NK-92 (cell line): ENCODE data around the gene PJA2.

ENCODE experiments used
- DNase-seq: peaks from one replicate; lab custom pipeline; 2025; ENCODE audit not compliant: unreplicated experiment; lab: John Stamatoyannopoulos, UW

PJA2 gene

DNA sequence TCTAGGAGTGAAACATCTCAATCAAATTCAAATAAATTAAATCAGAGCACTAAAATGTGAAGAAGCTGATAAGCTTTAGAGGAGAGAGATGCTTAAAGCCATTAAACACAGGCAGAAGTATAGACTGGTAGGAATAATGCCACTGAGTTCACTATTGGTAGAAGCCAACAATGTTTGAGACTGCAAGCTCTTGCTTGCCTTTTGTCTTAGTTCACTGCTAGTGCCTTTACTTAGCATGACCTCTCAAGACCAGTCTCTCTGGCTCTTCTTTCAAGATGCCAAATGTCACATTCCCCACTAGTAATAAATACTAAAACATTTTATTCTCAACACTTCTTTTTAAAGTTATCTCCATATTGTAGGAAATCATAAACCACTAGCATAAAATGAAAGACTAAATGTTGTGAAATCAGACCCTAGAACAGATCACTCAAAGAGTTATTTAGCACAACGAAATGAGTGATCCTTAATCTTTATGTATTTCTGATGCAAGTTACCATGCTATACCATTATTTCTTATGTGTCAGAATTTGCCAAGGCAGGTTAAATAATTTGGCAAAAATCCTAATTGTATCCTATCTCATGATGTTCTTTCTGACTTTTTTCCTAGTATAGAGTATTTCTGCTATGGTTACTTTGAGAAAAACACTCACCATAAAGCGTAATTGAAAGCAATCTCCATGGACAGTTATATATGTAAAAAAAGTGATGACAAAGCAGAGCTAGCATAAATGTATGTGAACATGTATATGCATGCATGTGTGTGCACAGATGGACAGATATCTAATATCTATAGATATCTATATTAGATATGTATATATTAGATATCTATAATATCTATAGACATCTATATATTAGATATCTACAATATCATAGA lies 57.5 kb downstream of the PJA2 start:
- DNase-seq: no peak

DNA sequence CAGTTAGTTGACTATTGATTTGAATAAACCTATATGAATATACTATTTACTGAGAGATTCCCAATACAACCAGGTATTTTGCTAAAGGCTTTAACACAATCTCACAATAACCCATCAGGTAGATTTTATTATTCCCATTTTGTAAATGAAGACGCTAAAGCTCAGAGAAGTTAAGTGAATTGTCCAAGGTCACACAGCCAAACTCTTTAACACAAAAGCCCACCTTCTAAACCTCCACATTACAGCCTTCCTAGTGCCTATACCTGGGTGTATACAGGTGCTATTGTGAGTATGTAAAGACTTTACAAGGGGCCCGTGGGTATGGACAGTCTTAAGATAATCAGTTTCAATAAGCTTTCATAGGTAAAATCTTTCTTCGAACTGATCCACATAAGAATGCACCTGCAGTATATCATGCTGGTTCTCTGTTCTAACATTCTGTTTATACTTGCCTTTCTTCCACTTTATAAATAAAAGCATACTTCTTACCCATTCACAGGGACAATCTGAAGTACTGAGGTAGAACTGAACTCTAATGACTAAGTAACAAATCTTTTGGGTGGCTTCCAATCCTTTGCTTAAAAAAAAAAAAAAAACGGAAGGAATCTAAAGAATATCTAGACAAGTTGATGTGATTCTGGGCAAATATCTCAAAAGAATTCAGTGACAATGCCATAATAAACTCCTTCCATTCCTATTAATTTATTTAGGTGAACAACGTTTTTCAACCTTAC lies 59.1 kb downstream of the PJA2 start:
- DNase-seq: no peak

DNA sequence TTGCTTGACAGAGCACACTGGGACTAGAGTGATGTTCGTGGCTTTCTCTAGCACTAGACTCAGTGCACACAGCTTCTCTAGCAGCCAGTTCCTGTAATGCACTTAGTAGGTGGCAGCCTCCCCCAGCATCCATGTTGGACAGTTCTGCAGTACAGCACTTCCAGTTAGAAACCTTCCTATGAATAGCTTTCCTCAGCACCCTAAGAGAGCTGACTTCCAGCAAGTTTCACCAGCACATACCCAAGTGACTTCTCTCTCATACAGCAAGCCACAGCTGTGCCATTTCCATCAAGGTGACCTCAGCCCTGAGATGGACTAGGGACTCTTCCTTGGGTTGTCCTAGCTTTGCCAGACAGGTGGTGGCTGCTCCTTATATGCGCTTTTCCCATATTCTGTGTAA lies 60.4 kb downstream of the PJA2 start:
- no peak for DNase-seq

DNA sequence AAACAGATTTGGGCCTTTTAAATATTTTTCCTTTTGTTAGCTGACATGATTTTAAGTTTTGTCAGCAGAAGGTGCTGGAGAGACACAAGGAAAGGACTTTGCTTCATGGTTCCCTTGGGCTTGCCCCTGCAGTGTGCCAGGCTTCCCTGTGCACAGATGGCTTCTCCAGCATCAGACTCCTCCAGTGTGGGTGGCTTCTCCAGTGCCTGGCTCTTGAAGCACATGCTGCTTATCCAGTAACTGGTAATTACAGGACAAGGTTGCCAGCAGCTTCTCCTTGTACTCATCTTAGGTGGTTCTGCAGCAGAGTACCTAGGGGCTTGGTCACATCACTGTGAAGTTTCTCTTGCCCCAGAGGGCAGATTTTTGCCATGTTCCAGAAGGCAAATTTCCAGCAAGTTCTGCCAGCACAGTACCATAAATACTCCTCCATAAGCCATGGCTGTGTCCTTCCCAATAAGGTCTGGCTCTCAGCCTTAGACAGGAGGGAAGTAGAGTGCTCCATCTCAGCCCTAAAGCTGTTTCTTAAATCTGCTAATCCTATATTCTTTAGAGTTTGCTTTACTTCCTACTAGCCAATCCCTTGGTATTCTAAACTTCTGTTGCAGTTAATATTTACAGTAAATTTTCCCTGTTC lies 62.4 kb downstream of the PJA2 start:
- DNase-seq: no peak

DNA sequence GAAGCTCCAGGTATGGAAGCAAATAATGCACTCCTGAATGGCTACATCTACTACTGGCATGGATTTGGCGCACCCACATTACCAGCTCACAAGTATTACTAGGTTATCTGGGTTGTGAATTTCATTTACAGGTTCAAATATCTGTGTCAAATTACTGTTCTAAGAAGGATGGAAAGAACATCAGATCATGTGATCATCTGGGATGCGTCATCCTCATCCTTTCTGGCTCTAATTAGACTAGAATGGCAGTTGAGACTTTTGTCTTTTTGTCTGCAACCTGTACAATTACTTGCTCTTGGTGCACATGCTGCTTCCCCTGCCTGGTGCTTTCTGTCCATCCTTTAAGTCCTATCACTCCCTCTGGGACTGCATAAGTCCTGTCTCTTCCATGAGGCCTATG lies 64.1 kb downstream of the PJA2 start:
- no peak for DNase-seq

DNA sequence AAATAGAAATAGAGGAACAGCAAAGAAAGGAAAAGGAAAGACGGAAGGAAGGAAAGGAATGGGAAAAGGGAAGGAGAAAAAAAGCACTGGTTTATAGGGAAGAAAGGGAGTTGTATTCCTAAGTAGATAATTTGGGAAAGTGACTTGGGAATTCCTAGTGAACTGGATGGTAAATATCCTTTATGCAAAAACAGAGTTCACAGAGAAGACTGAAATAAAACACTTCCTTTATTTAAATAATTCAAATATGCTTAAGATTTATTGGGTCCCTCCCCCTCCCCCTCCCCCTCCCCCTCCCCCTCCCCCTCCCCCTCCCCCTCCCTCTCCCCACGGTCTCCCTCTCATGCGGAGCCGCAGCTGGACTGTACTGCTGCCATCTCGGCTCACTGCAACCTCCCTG lies 69.4 kb downstream of the PJA2 start:
- no peak for DNase-seq

DNA sequence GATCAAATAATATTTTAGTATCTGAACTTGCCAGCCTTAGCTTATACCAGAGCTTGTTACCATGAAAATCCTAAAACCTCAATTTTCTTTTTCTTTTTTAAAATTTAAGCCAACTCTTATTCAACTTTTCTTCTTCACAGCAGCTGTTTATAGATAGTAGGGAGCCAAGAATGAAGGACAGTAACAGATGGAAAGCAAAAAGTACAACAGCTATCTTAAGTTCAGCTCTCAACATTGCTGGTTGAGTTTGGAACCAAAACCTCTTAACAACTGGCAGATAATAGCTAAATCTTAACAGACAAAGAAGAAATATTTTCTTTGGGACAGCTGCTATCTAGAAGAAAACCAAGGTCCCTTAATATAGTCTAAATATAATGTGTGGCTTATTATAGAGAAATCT lies 74.7 kb downstream of the PJA2 start:
- DNase-seq: no peak

DNA sequence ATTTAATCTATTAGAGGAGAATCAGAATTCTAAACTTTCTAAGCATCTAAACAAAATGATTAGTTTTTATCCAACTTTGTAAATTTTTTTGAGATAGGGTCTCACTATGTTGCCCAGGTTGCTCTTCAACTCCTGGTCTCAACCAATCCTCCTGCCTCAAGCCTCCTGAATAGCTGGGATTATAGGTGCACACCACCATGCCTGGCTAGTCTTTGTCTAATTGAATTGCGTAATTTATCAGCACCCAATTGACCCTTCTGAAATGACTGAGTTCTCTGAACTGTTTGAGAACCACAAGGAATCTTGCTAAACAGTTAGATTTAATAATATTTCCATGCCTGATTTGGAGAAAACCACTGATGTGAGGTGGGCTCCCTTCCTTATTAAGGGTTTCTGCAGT lies 75.7 kb downstream of the PJA2 start:
- DNase-seq: no peak

DNA sequence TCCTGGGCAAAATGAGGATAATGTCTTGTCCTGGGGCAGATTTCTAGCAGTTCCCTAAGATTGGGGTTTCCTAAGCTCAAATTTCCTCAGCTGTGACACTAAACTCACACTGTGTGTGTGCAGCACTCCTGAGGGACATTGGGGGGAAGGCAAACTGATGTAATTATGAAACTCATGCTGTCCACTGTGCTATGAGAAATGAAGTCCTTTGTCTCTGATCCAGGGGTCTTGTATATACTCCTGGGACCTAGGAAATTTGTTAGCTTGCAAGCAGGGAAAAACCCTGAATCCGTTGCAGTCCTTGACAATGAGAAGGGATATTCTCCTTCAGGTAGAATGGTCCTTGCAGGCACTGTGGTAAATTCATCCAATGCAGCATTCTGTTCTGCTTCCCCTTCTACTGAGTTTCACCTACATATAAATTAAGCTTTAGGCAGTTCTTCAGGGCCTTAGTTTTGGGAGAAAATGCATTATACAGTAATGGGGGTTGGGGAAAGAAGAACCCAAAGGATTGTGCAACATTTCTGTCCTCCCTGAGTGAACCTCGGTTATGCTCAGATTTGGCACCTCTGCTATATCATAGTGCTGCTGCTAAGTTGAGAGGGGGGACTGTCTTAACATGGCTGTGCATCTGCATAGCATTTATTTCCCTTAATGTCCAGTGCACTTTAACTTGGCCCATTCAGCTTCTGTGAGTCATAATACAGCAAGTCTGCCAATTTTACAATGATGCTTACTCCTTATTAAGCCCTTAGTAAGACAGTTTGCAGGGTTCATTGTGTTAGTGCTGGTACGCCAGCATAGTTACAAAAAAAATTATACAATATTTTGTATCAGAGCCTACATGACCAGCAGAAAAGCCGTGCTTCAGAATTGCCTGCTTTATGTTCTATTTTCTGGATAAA lies 80.2 kb downstream of the PJA2 start:
- no peak for DNase-seq

DNA sequence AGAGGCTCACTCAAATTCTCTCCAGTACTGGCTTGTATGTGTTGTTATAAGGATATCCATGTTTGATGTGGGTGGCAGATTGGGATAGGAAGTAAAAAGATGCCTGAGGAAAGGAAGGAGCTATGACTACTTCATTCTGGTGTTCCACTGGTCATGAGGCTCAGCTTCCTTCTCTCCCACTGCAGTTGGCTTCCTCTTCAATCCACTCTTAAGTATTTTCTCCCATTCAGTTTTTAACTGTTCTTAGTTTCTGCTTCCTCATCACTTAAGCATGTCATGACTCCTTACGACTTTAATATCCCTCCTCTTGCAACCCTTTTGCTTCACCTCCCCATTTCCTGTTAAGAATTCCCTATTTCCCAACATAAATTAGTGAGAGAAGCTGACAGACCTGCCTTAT lies 81.1 kb downstream of the PJA2 start:
- DNase-seq: no peak

DNA sequence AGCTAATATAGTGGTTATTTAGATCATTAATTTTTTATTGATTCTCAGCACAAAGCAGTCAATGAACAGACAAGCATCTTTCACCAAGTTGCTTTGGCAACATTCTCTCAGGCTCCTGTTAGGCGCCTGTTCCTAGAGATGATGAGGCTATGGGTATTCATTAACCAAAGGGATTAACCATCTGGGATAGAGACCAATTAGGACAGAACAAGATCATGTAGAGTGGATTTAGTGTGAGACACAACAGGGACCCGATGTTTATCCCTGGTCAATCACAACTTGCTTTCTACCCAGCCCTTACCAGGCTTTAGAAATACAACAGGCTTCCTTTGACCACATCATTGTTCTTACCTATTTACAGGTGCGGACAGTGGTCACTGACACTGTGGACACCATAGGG lies 82.2 kb downstream of the PJA2 start:
- DNase-seq: no peak

DNA sequence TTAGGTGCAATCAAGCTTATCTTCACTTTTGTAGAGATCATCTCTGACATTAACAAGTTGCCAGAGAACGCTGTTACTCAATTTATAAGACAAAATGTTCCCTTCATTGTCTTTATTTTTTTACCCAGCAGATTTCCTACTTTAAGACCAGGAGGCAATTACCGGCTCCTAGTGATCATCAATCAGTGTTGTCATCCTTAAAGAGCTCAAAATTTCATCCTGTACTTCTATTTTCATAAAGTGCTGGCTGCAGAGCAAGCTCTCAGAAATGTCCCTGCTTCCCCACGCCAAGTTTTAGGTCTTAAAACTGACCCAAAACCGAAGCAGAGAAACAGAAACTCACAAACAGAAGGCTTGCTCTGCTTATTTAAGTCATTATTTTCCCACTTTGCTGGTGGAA lies 82.9 kb downstream of the PJA2 start:
- no peak for DNase-seq

DNA sequence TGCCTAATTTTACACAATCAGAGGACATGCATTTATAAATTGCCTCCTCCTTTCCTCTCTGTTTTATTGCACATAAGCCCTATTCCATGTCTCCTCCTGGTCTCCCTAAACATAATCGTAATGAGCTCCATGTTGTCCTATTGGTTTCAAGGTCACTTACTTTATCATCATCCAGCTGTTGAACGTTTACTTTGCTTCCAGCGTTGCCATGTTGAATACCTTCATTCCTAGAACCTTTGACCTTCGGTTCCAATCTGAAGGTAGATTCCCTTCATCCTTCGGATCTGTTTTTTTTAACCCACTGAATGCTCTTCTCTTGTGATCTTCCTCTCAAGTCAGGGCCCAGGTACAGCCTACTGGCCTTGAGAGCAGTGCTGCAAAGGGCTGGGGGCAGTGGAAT lies 84.3 kb downstream of the PJA2 start:
- no peak for DNase-seq

DNA sequence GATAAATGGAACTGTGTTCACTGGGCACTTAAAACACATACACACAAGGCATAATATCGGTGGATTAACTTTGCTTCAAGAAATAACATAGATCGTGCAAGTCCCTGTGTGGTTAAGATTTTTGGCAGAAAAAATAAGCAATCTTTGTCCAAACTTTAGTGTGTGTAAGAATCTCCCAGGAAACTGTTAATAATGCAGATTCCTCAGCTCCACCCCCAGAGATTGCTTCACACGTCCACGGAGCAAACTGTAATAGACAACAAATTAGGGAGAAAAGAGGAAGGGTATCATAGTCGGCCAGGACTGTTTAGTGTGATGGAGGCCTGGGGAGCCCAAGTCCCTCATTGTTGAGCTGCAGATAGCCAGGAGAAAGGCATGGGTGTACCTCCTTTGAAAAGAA lies 84.8 kb downstream of the PJA2 start:
- DNase-seq: no peak

DNA sequence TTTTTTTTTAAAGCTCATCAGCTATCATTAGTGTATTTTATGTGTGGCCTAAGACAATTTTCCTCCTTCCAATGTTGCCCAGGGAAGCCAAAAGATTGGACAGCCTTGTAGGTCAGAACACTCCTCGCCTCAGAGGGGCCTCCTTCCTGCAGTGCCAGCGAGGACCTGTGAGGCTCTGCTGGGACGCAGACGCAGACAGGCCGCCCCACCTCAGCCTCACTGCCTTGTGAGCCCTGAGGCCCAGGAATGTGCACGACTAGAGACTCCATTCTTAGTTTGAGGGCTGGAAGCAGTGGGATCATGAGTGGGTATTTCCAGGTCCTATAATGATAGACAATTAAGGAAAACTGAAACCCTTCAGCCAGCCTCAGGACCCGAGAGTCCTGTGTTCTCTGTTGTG lies 85.4 kb downstream of the PJA2 start:
- DNase-seq: no peak

DNA sequence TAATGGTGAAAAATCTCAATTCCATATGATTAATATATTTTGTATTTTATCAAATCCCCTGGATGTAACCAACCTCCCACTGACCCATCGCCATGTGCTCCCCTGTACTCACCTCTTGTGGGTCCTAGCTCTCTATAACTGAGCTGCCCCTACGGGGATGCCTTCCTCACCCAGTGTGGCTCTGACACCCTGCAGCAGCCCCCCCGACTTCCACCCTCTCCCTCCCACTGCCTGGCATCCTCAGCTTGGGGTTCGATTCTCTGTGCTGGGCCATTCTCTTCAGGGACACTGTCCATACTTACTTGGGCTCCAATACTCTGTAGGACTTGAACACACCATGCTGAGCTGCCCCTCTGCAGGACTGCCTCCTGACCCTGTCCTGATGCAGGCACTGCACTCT lies 87.1 kb downstream of the PJA2 start:
- no peak for DNase-seq

DNA sequence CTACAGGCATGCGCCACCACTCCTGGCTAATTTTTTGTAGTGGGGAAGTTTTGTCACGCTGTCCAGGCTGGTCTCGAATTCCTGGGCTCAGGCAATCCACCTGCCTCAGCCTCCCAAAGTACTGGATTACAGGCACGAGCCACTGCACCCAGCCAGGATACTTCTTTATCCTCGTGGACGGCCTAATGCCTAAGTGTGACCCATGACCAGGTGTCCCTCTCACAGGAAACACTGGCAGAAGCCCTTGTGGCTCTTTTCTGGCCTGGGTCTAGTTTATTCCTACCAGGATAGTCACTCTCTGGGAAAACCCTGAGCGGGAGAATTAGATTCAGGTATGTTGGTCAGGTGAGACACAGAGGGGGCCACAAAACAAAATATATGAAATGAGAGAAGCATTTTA lies 90.4 kb downstream of the PJA2 start:
- no peak for DNase-seq

DNA sequence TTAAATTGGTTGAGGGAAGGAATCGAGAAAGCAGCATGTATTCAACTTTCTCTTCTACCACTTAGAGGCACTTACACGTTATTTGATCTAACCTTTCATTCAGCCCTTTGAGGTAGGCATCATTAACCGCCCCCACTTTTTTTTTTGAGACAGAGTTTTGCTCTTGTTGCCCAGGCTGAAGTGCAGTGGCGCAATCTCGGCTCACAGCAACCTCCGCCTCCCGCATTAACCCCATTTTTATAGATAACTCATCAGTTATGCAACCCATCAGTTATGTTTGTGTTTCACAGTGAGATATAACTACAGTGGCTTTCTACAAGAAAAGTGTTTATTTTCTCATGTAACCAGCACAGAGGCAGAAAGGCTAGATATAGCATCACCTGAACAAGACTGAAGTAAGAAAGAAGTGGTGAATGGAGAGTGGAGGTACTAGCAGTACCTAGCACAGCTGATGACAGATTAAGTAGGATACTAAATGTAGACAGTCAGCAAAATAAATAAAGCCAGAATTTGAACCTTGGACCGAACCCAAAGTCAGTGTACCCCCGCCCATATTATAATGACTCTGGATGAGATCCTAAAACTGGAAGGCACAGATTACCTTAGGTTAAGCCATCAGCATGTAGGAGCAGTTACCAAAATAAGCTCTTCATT lies 91.2 kb downstream of the PJA2 start:
- DNase-seq: no peak

DNA sequence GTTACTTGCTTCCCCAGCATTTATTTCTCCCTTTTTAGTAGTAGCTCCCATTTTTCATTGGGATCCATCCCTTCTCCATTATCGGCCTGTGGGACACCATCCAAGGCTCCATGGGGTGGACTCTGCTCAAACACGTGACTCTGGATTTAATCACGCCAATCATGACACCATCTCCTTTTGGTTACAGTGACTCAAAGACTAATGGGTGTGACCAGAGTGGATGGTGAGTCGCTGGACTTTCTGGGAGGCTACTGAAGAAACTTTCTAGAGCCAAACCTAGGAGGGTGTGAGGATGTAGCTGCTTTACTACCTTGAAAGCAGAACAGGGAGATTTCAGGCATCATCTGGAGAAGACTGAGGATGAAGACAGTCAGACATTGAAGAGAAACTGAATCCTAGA lies 93.1 kb downstream of the PJA2 start:
- no peak for DNase-seq

DNA sequence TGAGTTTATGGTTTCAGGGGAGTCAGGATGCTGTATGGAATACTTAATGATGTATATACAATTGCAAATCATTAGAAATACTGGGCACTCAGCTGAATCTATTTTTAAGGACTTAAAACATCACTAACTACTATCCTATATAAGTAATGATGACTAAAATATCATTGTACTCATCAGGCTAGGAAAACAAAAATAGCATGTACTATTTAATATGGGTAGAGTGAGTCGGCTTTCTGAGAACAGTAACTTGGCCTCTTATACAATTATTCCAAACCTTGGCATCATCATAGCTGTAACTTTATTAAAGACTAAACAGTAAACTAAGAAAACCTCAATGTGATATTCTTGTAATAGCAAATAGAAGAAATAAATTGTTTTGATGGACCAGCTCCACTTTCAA lies 94.5 kb downstream of the PJA2 start:
- no peak for DNase-seq

DNA sequence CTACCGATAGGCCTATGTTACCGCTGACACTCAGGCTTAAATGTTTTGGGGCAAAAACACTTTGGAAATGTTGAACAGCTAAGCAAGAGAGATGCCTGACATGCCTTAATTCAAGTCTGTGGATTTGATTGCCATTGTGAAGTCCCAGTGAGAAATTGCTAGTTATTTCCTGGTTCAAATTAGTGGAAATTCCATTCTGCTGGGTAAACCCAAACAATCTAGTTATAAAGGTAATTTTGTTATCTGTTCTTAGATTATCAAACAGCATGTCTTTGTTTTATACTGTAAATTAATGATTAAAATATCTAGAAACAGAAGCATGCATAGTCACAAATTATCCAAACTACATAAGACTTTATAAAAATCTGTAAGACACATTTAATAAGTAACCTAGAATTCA lies 96.6 kb downstream of the PJA2 start:
- no peak for DNase-seq
